GM12891 (cell line): ENCODE measurements around the gene ECHS1.

ENCODE experiments used
- POLR2A ChIP-seq: IDR thresholded peaks from 2 replicates; pipeline ENCODE4 v1.6.1; 2011; ENCODE audit warnings: low read depth, low read length, control low read depth
- POU2F2 ChIP-seq: IDR thresholded peaks from 2 replicates; pipeline ENCODE4 v1.6.1; 2011; ENCODE audit warnings: low read depth, mild to moderate bottlenecking, control low read depth, low read length, moderate library complexity
- SPI1 ChIP-seq: IDR thresholded peaks from 2 replicates; pipeline ENCODE4 v1.6.1; 2011; ENCODE audit warnings: low read depth, low read length, control low read depth

DNA sequence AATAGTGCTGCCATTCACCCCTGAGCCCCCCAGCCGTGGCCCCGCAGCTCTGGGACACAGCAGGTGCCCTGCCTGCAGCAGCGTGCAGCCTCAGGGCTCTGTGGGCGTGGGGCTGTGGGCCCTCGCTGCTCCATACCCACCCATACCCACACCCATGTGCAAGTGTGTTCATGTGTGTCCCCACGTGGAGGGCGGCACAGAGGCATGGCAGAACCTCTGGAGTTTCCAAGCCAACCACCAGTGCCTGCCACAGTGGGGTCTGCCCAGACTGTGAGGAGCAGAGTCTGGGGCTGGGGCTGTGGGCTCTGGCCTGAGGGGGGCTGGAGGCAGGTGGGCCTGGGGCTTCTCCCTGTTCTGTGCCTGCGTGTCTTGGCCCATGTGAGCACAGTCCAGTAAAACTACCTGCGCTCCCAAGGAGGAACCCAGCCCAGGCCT lies 23.6 kb downstream of the ECHS1 start:
- TF ChIP-seq POU2F2 = no peak
- no peak for TF ChIP-seq SPI1
- no peak for TF ChIP-seq POLR2A
